HEK293 (cell line): ENCODE data around the gene PARP1.

ENCODE experiments used
- CTCF ChIA-PET: fragments of 350-600 bp; formaldehyde crosslinking; extraction: SDS; loops from one replicate; lab custom pipeline; 2021; ENCODE audit warnings: antibody characterized with exemption; lab: Yijun Ruan, JAX
- POLR2A ChIA-PET: fragments of 300-600 bp; formaldehyde crosslinking; extraction: SDS; loops from one replicate; lab custom pipeline; 2020; ENCODE audit warnings: antibody characterized with exemption, inconsistent platforms; lab: Yijun Ruan, JAX
- H3K27ac ChIP-seq: fragments of 200-500 bp; sonication (Bioruptor generic); 2 replicates; pipeline ENCODE4 v1.5.1; 2014; ENCODE audit warnings: low read depth, low read length, control low read depth, inconsistent platforms; ENCODE audit errors: extremely low read depth
- H3K36me3 ChIP-seq, 2 experiments: fragments of 200-500 bp in 1 of 2; sonication (Bioruptor generic) in 1 of 2; 1 replicate in 1 of 2; 2 replicates in 1 of 2; pipeline ENCODE4 v1.5.1; 2014 to 2017; ENCODE audit warnings: inconsistent platforms in 2 of 2, low read length in 2 of 2; ENCODE audit not compliant: control insufficient read depth in 2 of 2, insufficient read depth in 1 of 2
- H3K4me1 ChIP-seq: fragments of 200-500 bp; sonication (Bioruptor generic); 2 replicates; pipeline ENCODE4 v1.5.1; 2014; ENCODE audit warnings: mild to moderate bottlenecking, low read length, inconsistent platforms; ENCODE audit not compliant: control insufficient read depth, insufficient read depth
- H3K4me3 ChIP-seq: 2 replicates; pipeline ENCODE4 v1.5.1; 2011; ENCODE audit warnings: low read depth, mild to moderate bottlenecking, control low read depth, low read length, moderate library complexity
- H3K9me3 ChIP-seq: fragments of 200-500 bp; sonication (Bioruptor generic); 2 replicates; pipeline ENCODE4 v1.5.1; 2014; ENCODE audit warnings: low read depth, low read length, inconsistent platforms; ENCODE audit not compliant: control insufficient read depth, insufficient read depth
- EGR2 ChIP-seq: fragments of 450-650 bp; formaldehyde crosslinking; IDR thresholded peaks from 2 replicates; pipeline ENCODE4 v1.5.1; 2016; ENCODE audit warnings: low read depth, missing biosample characterization, missing genetic modification characterization
- TRIM28 ChIP-seq: IDR thresholded peaks from 2 replicates; pipeline ENCODE4 v1.6.1; 2011; ENCODE audit warnings: low read length, control low read depth, borderline replicate concordance
- ZNF146 ChIP-seq: fragments of 450-650 bp; formaldehyde crosslinking; IDR thresholded peaks from 2 replicates; pipeline ENCODE4 v1.5.1; 2016; ENCODE audit warnings: missing biosample characterization, missing genetic modification characterization
- ZNF169 ChIP-seq: fragments of 450-650 bp; formaldehyde crosslinking; IDR thresholded peaks from 2 replicates; pipeline ENCODE4 v1.5.1; 2016; ENCODE audit warnings: missing biosample characterization, missing genetic modification characterization
- ZNF184 ChIP-seq: fragments of 450-650 bp; IDR thresholded peaks from 2 replicates; pipeline ENCODE4 v1.5.1; 2018; ENCODE audit warnings: missing biosample characterization, mild to moderate bottlenecking, missing genetic modification characterization
- ZNF202 ChIP-seq: fragments of 450-650 bp; formaldehyde crosslinking; IDR thresholded peaks from 2 replicates; pipeline ENCODE4 v1.5.1; 2016; ENCODE audit warnings: missing biosample characterization, missing genetic modification characterization, borderline replicate concordance
- ZNF23 ChIP-seq: fragments of 450-650 bp; formaldehyde crosslinking; IDR thresholded peaks from 2 replicates; pipeline ENCODE4 v1.5.1; 2016; ENCODE audit warnings: missing biosample characterization, missing genetic modification characterization, borderline replicate concordance
- ZNF404 ChIP-seq: fragments of 450-650 bp; formaldehyde crosslinking; IDR thresholded peaks from 2 replicates; pipeline ENCODE4 v1.5.1; 2017; ENCODE audit warnings: missing biosample characterization, missing genetic modification characterization
- ZNF426 ChIP-seq: fragments of 450-650 bp; formaldehyde crosslinking; IDR thresholded peaks from 2 replicates; pipeline ENCODE4 v1.5.1; 2017; ENCODE audit warnings: missing biosample characterization, missing genetic modification characterization, mild to moderate bottlenecking, inconsistent platforms, moderate library complexity
- ZNF596 ChIP-seq: fragments of 450-650 bp; IDR thresholded peaks from 2 replicates; pipeline ENCODE4 v1.5.0; 2018; ENCODE audit warnings: missing biosample characterization, mild to moderate bottlenecking, missing genetic modification characterization, moderate library complexity
- ZNF777 ChIP-seq: fragments of 450-650 bp; formaldehyde crosslinking; IDR thresholded peaks from 2 replicates; pipeline ENCODE4 v1.5.1; 2017; ENCODE audit warnings: missing biosample characterization, missing genetic modification characterization, borderline replicate concordance
- ZSCAN30 ChIP-seq: fragments of 450-650 bp; IDR thresholded peaks from 2 replicates; pipeline ENCODE4 v1.5.1; 2018; ENCODE audit warnings: missing biosample characterization, mild to moderate bottlenecking, missing genetic modification characterization, moderate library complexity
- TF ChIP-seq, protein P1 (sequence below): fragments of 450-650 bp; IDR thresholded peaks from 2 replicates; pipeline ENCODE4 v1.5.1; 2018; ENCODE audit warnings: missing biosample characterization, mild to moderate bottlenecking, missing genetic modification characterization
- TF ChIP-seq, protein P2 (sequence below): fragments of 450-650 bp; formaldehyde crosslinking; IDR thresholded peaks from 2 replicates; pipeline ENCODE4 v1.5.1; 2016; ENCODE audit warnings: missing biosample characterization, missing genetic modification characterization
- TF ChIP-seq, protein P3 (sequence below): fragments of 450-650 bp; formaldehyde crosslinking; IDR thresholded peaks from 2 replicates; pipeline ENCODE4 v1.5.1; 2016; ENCODE audit warnings: missing biosample characterization, missing genetic modification characterization
- TF ChIP-seq, protein P4 (sequence below): fragments of 450-650 bp; formaldehyde crosslinking; IDR thresholded peaks from 2 replicates; pipeline ENCODE4 v1.5.1; 2016; ENCODE audit warnings: missing biosample characterization, missing genetic modification characterization
- TF ChIP-seq, protein P5 (sequence below): fragments of 450-650 bp; formaldehyde crosslinking; IDR thresholded peaks from 2 replicates; pipeline ENCODE4 v1.5.1; 2017; ENCODE audit warnings: missing biosample characterization, missing genetic modification characterization
- TF ChIP-seq, protein P6 (sequence below): fragments of 450-650 bp; formaldehyde crosslinking; IDR thresholded peaks from 2 replicates; pipeline ENCODE4 v1.5.1; 2016; ENCODE audit warnings: missing biosample characterization, missing genetic modification characterization
- TF ChIP-seq, protein P7 (sequence below): fragments of 450-650 bp; formaldehyde crosslinking; IDR thresholded peaks from 2 replicates; pipeline ENCODE4 v1.5.1; 2017; ENCODE audit warnings: missing biosample characterization, mild to moderate bottlenecking, missing genetic modification characterization, moderate library complexity

Gene PARP1

DNA sequence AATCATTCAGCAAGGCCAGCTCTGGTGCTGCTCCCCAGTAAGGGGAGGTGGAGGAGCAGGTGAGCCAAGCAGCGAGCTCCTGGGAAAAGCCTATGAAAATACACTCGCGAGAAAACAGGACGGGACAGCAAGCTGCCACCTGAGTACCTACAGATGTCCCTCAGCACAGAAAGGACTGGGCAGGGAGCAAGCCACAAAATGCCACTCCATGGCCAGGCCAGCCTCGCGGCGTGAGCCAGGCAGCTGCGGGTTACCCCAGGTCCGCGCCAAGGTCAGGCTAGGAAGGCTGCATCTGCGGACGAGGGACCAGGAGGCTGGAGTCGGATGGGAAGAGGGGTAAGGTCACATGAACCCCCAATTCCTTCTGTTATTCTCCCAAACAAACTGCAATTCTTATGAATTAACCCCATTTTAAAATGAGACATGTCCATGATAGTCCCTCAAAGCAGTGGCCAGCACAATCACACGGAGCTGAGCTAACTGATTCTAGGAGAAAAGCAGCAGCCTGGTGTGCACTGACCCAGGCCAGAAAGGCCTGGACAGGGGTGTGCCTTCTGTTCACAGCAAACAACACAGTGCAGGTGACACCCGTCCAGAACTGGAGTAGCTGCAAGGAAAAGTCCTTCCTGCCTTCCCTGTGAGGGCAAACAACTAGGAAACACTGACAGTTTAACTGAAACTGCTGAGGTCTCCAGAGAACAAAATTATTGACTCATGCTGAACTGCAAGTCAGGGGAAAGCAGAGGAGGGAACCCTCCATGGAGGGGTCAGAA is 26.5 kb downstream of the PARP1 start (continued):
- TF ChIP-seq, protein P1, sequence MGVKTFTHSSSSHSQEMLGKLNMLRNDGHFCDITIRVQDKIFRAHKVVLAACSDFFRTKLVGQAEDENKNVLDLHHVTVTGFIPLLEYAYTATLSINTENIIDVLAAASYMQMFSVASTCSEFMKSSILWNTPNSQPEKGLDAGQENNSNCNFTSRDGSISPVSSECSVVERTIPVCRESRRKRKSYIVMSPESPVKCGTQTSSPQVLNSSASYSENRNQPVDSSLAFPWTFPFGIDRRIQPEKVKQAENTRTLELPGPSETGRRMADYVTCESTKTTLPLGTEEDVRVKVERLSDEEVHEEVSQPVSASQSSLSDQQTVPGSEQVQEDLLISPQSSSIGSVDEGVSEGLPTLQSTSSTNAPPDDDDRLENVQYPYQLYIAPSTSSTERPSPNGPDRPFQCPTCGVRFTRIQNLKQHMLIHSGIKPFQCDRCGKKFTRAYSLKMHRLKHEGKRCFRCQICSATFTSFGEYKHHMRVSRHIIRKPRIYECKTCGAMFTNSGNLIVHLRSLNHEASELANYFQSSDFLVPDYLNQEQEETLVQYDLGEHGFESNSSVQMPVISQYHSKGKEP (tag by site-specific recombination): no peak
- TF ChIP-seq TRIM28 (no peak), ZNF426 (tag by site-specific recombination) (no peak), ZNF596 (tag by site-specific recombination) (no peak), ZNF777 (tag by site-specific recombination) (no peak), ZNF169 (no peak)
- TF ChIP-seq, protein P2, sequence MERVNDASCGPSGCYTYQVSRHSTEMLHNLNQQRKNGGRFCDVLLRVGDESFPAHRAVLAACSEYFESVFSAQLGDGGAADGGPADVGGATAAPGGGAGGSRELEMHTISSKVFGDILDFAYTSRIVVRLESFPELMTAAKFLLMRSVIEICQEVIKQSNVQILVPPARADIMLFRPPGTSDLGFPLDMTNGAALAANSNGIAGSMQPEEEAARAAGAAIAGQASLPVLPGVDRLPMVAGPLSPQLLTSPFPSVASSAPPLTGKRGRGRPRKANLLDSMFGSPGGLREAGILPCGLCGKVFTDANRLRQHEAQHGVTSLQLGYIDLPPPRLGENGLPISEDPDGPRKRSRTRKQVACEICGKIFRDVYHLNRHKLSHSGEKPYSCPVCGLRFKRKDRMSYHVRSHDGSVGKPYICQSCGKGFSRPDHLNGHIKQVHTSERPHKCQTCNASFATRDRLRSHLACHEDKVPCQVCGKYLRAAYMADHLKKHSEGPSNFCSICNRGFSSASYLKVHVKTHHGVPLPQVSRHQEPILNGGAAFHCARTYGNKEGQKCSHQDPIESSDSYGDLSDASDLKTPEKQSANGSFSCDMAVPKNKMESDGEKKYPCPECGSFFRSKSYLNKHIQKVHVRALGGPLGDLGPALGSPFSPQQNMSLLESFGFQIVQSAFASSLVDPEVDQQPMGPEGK (tag by site-specific recombination): no peak
- TF ChIP-seq, protein P3, sequence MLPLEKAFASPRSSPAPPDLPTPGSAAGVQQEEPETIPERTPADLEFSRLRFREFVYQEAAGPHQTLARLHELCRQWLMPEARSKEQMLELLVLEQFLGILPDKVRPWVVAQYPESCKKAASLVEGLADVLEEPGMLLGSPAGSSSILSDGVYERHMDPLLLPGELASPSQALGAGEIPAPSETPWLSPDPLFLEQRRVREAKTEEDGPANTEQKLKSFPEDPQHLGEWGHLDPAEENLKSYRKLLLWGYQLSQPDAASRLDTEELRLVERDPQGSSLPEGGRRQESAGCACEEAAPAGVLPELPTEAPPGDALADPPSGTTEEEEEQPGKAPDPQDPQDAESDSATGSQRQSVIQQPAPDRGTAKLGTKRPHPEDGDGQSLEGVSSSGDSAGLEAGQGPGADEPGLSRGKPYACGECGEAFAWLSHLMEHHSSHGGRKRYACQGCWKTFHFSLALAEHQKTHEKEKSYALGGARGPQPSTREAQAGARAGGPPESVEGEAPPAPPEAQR (tag by site-specific recombination): no peak
- TF ChIP-seq, protein P4, sequence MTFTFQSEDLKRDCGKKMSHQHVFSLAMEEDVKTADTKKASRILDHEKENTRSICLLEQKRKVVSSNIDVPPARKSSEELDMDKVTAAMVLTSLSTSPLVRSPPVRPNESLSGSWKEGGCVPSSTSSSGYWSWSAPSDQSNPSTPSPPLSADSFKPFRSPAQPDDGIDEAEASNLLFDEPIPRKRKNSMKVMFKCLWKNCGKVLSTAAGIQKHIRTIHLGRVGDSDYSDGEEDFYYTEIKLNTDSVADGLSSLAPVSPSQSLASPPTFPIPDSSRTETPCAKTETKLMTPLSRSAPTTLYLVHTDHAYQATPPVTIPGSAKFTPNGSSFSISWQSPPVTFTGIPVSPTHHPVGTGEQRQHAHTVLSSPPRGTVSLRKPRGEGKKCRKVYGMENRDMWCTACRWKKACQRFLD (tag by site-specific recombination): no peak
- TF ChIP-seq, protein P5, sequence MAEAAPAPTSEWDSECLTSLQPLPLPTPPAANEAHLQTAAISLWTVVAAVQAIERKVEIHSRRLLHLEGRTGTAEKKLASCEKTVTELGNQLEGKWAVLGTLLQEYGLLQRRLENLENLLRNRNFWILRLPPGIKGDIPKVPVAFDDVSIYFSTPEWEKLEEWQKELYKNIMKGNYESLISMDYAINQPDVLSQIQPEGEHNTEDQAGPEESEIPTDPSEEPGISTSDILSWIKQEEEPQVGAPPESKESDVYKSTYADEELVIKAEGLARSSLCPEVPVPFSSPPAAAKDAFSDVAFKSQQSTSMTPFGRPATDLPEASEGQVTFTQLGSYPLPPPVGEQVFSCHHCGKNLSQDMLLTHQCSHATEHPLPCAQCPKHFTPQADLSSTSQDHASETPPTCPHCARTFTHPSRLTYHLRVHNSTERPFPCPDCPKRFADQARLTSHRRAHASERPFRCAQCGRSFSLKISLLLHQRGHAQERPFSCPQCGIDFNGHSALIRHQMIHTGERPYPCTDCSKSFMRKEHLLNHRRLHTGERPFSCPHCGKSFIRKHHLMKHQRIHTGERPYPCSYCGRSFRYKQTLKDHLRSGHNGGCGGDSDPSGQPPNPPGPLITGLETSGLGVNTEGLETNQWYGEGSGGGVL (tag by site-specific recombination): no peak

DNA sequence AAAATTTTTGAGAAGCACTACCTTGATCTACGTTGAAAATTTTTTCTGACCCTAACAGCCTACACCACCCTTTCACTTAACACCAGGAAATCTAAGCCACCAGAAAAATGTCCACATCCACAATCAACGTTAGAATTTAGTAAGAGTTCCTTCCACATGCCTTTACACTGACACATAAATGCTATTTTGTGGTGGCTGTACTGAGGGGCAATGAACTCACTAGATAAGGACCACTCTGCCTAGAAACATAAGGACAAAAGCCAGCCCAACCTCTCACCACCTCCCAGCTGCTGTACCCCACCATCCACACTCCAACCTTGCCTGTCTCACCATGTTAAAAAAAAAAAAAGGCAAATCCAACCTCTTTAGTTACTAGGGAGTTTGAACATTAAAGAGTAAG is 29.8 kb downstream of the PARP1 start:
- Histone ChIP-seq H3K4me3 (no peak overlapping the region), H3K27ac (no peak overlapping the region)
- no peak for TF ChIP-seq ZNF202 (tag by site-specific recombination)
- no peak for TF ChIP-seq ZSCAN30 (tag by site-specific recombination)
- no peak for TF ChIP-seq ZNF23 (tag by site-specific recombination)
- no peak for TF ChIP-seq ZNF404 (tag by site-specific recombination)
- TF ChIP-seq, protein P6, sequence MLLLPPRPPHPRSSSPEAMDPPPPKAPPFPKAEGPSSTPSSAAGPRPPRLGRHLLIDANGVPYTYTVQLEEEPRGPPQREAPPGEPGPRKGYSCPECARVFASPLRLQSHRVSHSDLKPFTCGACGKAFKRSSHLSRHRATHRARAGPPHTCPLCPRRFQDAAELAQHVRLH (tag by site-specific recombination): no peak
- TF ChIP-seq ZNF184: no peak
- TF ChIP-seq ZNF596 (tag by site-specific recombination): no peak
- TF ChIP-seq ZNF146: no peak
- TF ChIP-seq, protein P7, sequence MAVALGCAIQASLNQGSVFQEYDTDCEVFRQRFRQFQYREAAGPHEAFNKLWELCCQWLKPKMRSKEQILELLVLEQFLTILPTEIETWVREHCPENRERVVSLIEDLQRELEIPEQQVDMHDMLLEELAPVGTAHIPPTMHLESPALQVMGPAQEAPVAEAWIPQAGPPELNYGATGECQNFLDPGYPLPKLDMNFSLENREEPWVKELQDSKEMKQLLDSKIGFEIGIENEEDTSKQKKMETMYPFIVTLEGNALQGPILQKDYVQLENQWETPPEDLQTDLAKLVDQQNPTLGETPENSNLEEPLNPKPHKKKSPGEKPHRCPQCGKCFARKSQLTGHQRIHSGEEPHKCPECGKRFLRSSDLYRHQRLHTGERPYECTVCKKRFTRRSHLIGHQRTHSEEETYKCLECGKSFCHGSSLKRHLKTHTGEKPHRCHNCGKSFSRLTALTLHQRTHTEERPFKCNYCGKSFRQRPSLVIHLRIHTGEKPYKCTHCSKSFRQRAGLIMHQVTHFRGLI (tag by site-specific recombination): no peak
- no peak for TF ChIP-seq EGR2 (tag by site-specific recombination)
- TF ChIP-seq, all 188 proteins: peak for 0
- ChIA-PET CTCF (interaction anchor here (1.0 kb wide), 1 partner anchor 253 kb away, joined by 3 read pairs; no protein-coding TSS in a partner anchor), POLR2A (interaction anchor here (0.7 kb wide), 1 partner anchor 30 kb away, joined by 3 read pairs; no protein-coding TSS in a partner anchor)
- Histone ChIP-seq H3K36me3 (peaks cover 74 to 100% of the 10 kb centered on the region in 2 experiments), H3K9me3 (no peaks in the 10 kb centered on the region), H3K4me1 (no peaks in the 10 kb centered on the region)
